H9 (cell line): ENCODE measurements around the gene CABLES1. TPM values are rescaled to one million over a fixed set of nuclear protein-coding genes. Genes with fewer than 3 reads are reported as not detected.

Source experiments
- DNase-seq: peaks from one replicate; pipeline ENCODE4 v3.0.0-alpha.2; 2017
- H2AFZ ChIP-seq: one replicate; pipeline ENCODE4 v1.6.1; 2013; ENCODE audit warnings: mild to moderate bottlenecking, low read length, control low read depth, moderate library complexity
- H2AK5ac ChIP-seq: 2 replicates; pipeline ENCODE4 v1.6.1; 2013; ENCODE audit warnings: low read length, control low read depth, mixed read lengths; ENCODE audit not compliant: insufficient read length
- H2BK120ac ChIP-seq: one replicate; pipeline ENCODE4 v1.6.1; 2013; ENCODE audit warnings: low read depth, mild to moderate bottlenecking, low read length, control low read depth, inconsistent platforms; ENCODE audit not compliant: poor library complexity, severe bottlenecking
- H2BK12ac ChIP-seq: 2 replicates; pipeline ENCODE4 v1.6.1; 2013; ENCODE audit warnings: low read length, control low read depth, mixed read lengths, low read depth; ENCODE audit not compliant: insufficient read length
- H2BK15ac ChIP-seq: 2 replicates; pipeline ENCODE4 v1.6.1; 2013; ENCODE audit warnings: low read depth, low read length, control low read depth
- H2BK20ac ChIP-seq: one replicate; pipeline ENCODE4 v1.6.1; 2013; ENCODE audit warnings: low read depth, mild to moderate bottlenecking, low read length, control low read depth, inconsistent platforms; ENCODE audit not compliant: poor library complexity, severe bottlenecking
- H2BK5ac ChIP-seq: 2 replicates; pipeline ENCODE4 v1.6.1; 2013; ENCODE audit warnings: low read length, control low read depth, mixed read lengths; ENCODE audit not compliant: insufficient read length
- H3K14ac ChIP-seq: 2 replicates; pipeline ENCODE4 v1.6.1; 2013; ENCODE audit warnings: low read length, control low read depth; ENCODE audit not compliant: insufficient read depth
- H3K18ac ChIP-seq: 2 replicates; pipeline ENCODE4 v1.6.1; 2013; ENCODE audit warnings: low read depth, mild to moderate bottlenecking, mixed read lengths, low read length, control low read depth; ENCODE audit not compliant: insufficient read length
- H3K23ac ChIP-seq: 2 replicates; pipeline ENCODE4 v1.6.1; 2013; ENCODE audit warnings: low read length, control low read depth, mixed read lengths, low read depth; ENCODE audit not compliant: insufficient read length
- H3K23me2 ChIP-seq: 2 replicates; pipeline ENCODE4 v1.6.1; 2013; ENCODE audit warnings: low read depth, mild to moderate bottlenecking, mixed read lengths, low read length, control low read depth; ENCODE audit not compliant: insufficient read length, poor library complexity, severe bottlenecking
- H3K27ac ChIP-seq: 2 replicates; pipeline ENCODE4 v1.5.1; 2013; ENCODE audit warnings: low read length, control low read depth, mixed read lengths, low read depth; ENCODE audit not compliant: insufficient read length
- H3K27me3 ChIP-seq: 2 replicates; pipeline ENCODE4 v1.6.1; 2013; ENCODE audit warnings: low read length, control low read depth, inconsistent platforms; ENCODE audit not compliant: insufficient read depth
- H3K4ac ChIP-seq: 2 replicates; pipeline ENCODE4 v1.6.1; 2013; ENCODE audit warnings: low read depth, mild to moderate bottlenecking, control low read depth, inconsistent platforms, low read length, moderate library complexity
- H3K4me1 ChIP-seq: 2 replicates; pipeline ENCODE4 v1.6.1; 2013; ENCODE audit warnings: low read length, control low read depth, inconsistent platforms; ENCODE audit not compliant: insufficient read depth
- H3K4me2 ChIP-seq: 2 replicates; pipeline ENCODE4 v1.6.1; 2013; ENCODE audit warnings: low read length, control low read depth, mixed read lengths; ENCODE audit not compliant: insufficient read length, insufficient read depth
- H3K56ac ChIP-seq: 2 replicates; pipeline ENCODE4 v1.6.1; 2013; ENCODE audit warnings: low read depth, mild to moderate bottlenecking, mixed read lengths, low read length, control low read depth; ENCODE audit not compliant: insufficient read length
- H3K79me1 ChIP-seq: 2 replicates; pipeline ENCODE4 v1.6.1; 2013; ENCODE audit warnings: low read depth, mild to moderate bottlenecking, moderate library complexity, low read length, control low read depth, inconsistent platforms; ENCODE audit not compliant: insufficient read depth, poor library complexity, severe bottlenecking
- H3K79me2 ChIP-seq: 2 replicates; pipeline ENCODE4 v1.6.1; 2013; ENCODE audit warnings: low read length, control low read depth, inconsistent platforms; ENCODE audit not compliant: insufficient read depth
- H3K9ac ChIP-seq: 2 replicates; pipeline ENCODE4 v1.6.1; 2013; ENCODE audit warnings: low read length, control low read depth, mixed read lengths; ENCODE audit not compliant: insufficient read length; ENCODE audit errors: extremely low read depth
- H3K9me3 ChIP-seq: one replicate; pipeline ENCODE4 v1.6.1; 2013; ENCODE audit warnings: low read depth, low read length, inconsistent platforms; ENCODE audit not compliant: control insufficient read depth
- H3T11ph ChIP-seq: one replicate; pipeline ENCODE4 v1.6.1; 2013; ENCODE audit warnings: mild to moderate bottlenecking, low read length, control low read depth, inconsistent platforms
- H4K20me1 ChIP-seq: one replicate; pipeline ENCODE4 v1.6.1; 2013; ENCODE audit not compliant: control insufficient read depth, insufficient read length, insufficient read depth
- H4K5ac ChIP-seq: 2 replicates; pipeline ENCODE4 v1.6.1; 2013; ENCODE audit warnings: low read depth, mild to moderate bottlenecking, mixed read lengths, low read length, control low read depth; ENCODE audit not compliant: insufficient read length
- H4K8ac ChIP-seq: replicated peaks from 2 replicates; pipeline ENCODE4 v1.6.1; 2013; ENCODE audit warnings: low read length, control low read depth, mixed read lengths, low read depth; ENCODE audit not compliant: insufficient read length
- H4K91ac ChIP-seq: 2 replicates; pipeline ENCODE4 v1.6.1; 2013; ENCODE audit warnings: low read depth, mild to moderate bottlenecking, moderate library complexity, mixed read lengths, low read length, control low read depth; ENCODE audit not compliant: insufficient read length
- H3K27ac Mint-ChIP-seq, 3 experiments: 2 replicates in 2 of 3; 3 replicates in 1 of 3; pipeline ENCODE4 v1.8.0; 2020 to 2021; ENCODE audit warnings: mixed read lengths in 3 of 3, mild to moderate bottlenecking in 1 of 3, moderate library complexity in 1 of 3
- H3K27me3 Mint-ChIP-seq: 2 replicates; pipeline ENCODE4 v1.8.0; 2021; ENCODE audit warnings: low read depth, mild to moderate bottlenecking, moderate library complexity, mixed read lengths
- H3K36me3 Mint-ChIP-seq, 3 experiments: 2 replicates in 2 of 3; 3 replicates in 1 of 3; pipeline ENCODE4 v1.8.0; 2020 to 2021; ENCODE audit warnings: low read depth in 3 of 3, mixed read lengths in 3 of 3; ENCODE audit not compliant: insufficient read depth in 1 of 3
- H3K4me1 Mint-ChIP-seq, 2 experiments: 2 replicates each; pipeline ENCODE4 v1.8.0; 2020; ENCODE audit warnings: mixed read lengths in 2 of 2
- H3K4me3 Mint-ChIP-seq, 2 experiments: 2 replicates in 1 of 2; 3 replicates in 1 of 2; pipeline ENCODE4 v1.8.0; 2020 to 2021; ENCODE audit warnings: mild to moderate bottlenecking in 2 of 2, mixed read lengths in 2 of 2, moderate library complexity in 1 of 2
- H3K9me3 Mint-ChIP-seq, 2 experiments: 2 replicates in 1 of 2; 3 replicates in 1 of 2; pipeline ENCODE4 v1.8.0; 2020; ENCODE audit warnings: mild to moderate bottlenecking in 2 of 2, mixed read lengths in 2 of 2, moderate library complexity in 1 of 2
- CTCF ChIP-seq: fragments of 200-600 bp; sonication (generic); conservative IDR thresholded peaks from 3 replicates; pipeline ENCODE4 v1.8.0; 2021; ENCODE audit warnings: antibody characterized with exemption, mild to moderate bottlenecking
- WGBS: extraction: QIAGEN DNeasy Blood & Tissue Kit; methylation state at CpG from one replicate; pipeline ENCODE4 v1.1.7; 2013; ENCODE audit warnings: missing lambda C conversion rate, low lambda C conversion rate, mixed read lengths; ENCODE audit not compliant: insufficient read length; ENCODE audit errors: extremely low coverage; 5-methylcytosine and 5-hydroxymethylcytosine counted together
- total RNA-seq: library from RNA; stranded (reverse); gene quantifications from 2 replicates; pipeline ENCODE4 v1.2.1, GENCODE V29; 2021

CABLES1 gene
- total RNA-seq, 1 experiment from 2014 or later, result 27.1 TPM

- H3K27me3 ChIP-seq, result no peaks in the 10 kb centered on the region
- H3K4ac ChIP-seq, result no peak overlapping the region
- Mint-ChIP-seq H3K36me3 (peaks cover 3 to 39% (median 11%) of the 10 kb centered on the region in 3 experiments; a peak in 5 of 7 replicates), H3K27ac (no peak overlapping the region; a peak in 1 of 7 replicates), H3K4me3 (no peak overlapping the region), H3K4me1 (peaks cover 8 to 9% of the 10 kb centered on the region in 2 experiments), H3K27me3 (no peaks in the 10 kb centered on the region), H3K9me3 (no peaks in the 10 kb centered on the region)
- H2BK120ac ChIP-seq, result no peak overlapping the region
- H3K79me2 ChIP-seq, result no peaks in the 10 kb centered on the region
- no peak for TF ChIP-seq CTCF
- H3K18ac ChIP-seq, result no peak overlapping the region
- no peak overlapping the region for H4K8ac ChIP-seq
- H2BK20ac ChIP-seq, result no peak overlapping the region
- H3K23ac ChIP-seq, result no peak overlapping the region
- no peaks in the 10 kb centered on the region for H4K20me1 ChIP-seq
- H3K9ac ChIP-seq, result no peak overlapping the region
- H3T11ph ChIP-seq, result no peak overlapping the region
- no peak overlapping the region for H4K5ac ChIP-seq
- H2BK5ac ChIP-seq, result no peak overlapping the region
- H3K27ac ChIP-seq, result no peak overlapping the region
- no peak overlapping the region for H4K91ac ChIP-seq
- H2BK15ac ChIP-seq, result no peak overlapping the region
- no peaks in the 10 kb centered on the region for H3K23me2 ChIP-seq
- no CpG with 5 or more reads among the region's 4 CpGs for WGBS
- no peak overlapping the region for H2BK12ac ChIP-seq
- H3K4me2 ChIP-seq, result no peak overlapping the region
- no peaks in the 10 kb centered on the region for H3K79me1 ChIP-seq
- H3K9me3 ChIP-seq, result no peaks in the 10 kb centered on the region
- H3K14ac ChIP-seq, result no peak overlapping the region
- DNase-seq, result no peak
- no peak overlapping the region for H3K56ac ChIP-seq
- no peaks in the 10 kb centered on the region; the same call in 1 of the 2 replicates for H3K4me1 ChIP-seq
- H2AFZ ChIP-seq, result no peak overlapping the region
- H2AK5ac ChIP-seq, result no peak overlapping the region
These were observed 88.4 kb downstream of the CABLES1 start for GRCh38 chr18:23223641-23224040.
